Loucy (cell line): ENCODE results near the gene IQCH.

Source experiments
- CTCF ChIP-seq: fragments of 200-600 bp; sonication (generic); conservative IDR thresholded peaks from 2 replicates; pipeline ENCODE4 v1.5.1; 2014; ENCODE audit warnings: mild to moderate bottlenecking, antibody characterized with exemption, low read length
- EZH2phosphoT487 ChIP-seq: fragments of 200-600 bp; IDR thresholded peaks from 2 replicates; pipeline ENCODE4 v1.6.1; 2018; ENCODE audit warnings: antibody characterized with exemption, mild to moderate bottlenecking, moderate library complexity, borderline replicate concordance

- TF ChIP-seq CTCF (no peak), EZH2phosphoT487 (no peak)
Measured at GRCh38 chr15:67210555-67211168, 43.9 kb upstream of the IQCH start.
